ENCODE measurements around the gene LDLRAD3.
A peak's percentile ranks its signal among the peaks of the same experiment; 100 is the strongest.

Gene LDLRAD3

DNA sequence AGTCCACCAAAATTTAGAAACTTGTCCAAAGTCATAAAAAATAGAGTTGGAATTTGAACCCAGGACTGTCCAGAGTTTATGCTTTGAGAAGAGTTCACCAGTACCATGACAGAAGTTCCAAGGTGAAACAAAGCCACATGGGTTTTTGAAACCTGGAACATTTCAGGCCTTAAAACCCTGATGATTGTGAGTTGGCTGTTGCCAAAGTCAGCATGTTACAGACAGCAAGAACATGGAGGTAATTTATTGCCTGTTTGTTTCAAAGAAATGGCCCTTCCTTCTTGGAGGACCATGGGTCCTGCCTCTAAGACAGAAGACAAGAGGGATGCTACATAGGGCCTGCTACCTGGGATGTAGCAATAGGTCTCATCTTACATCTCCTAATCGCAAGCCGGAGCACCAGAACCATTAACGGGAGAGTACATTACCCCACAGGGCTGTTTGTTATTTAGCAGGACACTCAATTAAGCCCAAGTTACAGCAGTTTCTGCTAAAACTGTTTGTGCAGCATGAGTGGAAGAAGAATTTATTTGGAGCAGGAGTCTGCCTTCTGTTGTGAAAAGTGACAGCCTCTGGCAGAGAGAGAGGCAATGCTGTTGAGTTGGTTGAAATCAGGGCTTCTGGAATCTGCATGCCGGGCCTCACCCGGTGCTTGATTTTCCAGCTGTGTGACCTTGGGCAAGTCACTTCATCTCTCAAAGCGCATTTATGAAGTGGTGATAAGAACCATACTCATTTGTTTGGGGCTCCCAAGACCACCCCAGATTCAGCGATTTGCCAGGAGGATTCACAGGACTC lies 136.2 kb downstream of the LDLRAD3 start:
- DNase-seq (ENCODE audit: low read depth), result no peak
- TF ChIP-seq, protein P1, sequence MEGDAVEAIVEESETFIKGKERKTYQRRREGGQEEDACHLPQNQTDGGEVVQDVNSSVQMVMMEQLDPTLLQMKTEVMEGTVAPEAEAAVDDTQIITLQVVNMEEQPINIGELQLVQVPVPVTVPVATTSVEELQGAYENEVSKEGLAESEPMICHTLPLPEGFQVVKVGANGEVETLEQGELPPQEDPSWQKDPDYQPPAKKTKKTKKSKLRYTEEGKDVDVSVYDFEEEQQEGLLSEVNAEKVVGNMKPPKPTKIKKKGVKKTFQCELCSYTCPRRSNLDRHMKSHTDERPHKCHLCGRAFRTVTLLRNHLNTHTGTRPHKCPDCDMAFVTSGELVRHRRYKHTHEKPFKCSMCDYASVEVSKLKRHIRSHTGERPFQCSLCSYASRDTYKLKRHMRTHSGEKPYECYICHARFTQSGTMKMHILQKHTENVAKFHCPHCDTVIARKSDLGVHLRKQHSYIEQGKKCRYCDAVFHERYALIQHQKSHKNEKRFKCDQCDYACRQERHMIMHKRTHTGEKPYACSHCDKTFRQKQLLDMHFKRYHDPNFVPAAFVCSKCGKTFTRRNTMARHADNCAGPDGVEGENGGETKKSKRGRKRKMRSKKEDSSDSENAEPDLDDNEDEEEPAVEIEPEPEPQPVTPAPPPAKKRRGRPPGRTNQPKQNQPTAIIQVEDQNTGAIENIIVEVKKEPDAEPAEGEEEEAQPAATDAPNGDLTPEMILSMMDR (conservative IDR thresholded peaks at IDR 0.05; ENCODE audit: low read length), result no peak
- no peak overlapping the region for H3K4me3 ChIP-seq (ENCODE audit: low read length)

DNA sequence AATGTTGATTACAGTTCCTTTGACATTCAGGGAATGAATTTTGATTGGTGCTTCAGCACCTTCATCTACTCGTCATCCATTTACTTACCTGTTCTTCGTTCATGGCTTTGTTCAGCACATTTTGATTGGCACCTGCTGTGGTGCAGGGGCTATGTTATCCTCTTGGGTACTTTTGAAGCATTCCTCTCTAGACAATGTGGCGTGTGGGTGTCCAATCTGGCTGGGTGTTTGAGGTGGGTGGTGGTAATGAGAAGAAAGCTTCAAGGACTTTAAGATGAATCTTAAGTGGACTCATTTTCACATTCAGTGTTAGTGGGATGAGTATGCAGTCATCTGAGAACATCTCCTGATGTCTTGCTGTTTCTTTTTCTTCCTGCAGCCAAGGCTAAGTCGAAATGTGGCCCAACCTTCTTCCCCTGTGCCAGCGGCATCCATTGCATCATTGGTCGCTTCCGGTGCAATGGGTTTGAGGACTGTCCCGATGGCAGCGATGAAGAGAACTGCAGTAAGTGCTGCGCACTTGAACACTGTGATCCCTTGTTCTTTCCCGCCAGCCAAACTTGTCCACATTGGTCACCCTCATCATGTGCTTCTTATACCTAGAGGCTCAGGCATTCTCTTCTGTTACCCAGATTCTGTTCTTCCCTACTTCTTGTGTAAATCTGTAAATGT lies 137.5 kb downstream of the LDLRAD3 start:
- no peak for DNase-seq (ENCODE audit: low read depth)
- no peak overlapping the region for H3K4me3 ChIP-seq (ENCODE audit: low read length)
- TF ChIP-seq, protein P1 (conservative IDR thresholded peaks at IDR 0.05; ENCODE audit: low read length), result no peak

DNA sequence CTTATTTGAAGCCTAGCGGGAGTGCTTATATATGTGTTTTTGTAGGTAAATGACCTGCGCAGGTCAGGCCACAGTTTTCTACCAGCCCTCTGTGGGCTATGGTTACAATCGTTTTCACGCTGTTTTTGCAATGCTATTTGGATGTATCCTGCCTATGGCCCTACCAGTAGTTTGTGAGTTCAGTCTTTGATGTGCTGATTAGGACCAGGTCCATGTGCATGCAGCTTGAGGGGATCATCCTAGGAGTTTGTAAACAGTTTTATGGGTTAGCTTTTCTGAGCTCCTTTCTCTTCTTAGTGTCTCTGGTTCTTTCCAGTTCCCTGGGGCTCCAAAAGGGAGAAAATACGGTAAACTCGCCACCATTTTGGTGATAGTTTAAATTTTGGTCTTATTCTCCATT lies 142.5 kb downstream of the LDLRAD3 start:
- H3K4me3 ChIP-seq (ENCODE audit: low read length), result no peak overlapping the region
- no peak for DNase-seq (ENCODE audit: low read depth)
- TF ChIP-seq, protein P1 (conservative IDR thresholded peaks at IDR 0.05; ENCODE audit: low read length), result no peak

DNA sequence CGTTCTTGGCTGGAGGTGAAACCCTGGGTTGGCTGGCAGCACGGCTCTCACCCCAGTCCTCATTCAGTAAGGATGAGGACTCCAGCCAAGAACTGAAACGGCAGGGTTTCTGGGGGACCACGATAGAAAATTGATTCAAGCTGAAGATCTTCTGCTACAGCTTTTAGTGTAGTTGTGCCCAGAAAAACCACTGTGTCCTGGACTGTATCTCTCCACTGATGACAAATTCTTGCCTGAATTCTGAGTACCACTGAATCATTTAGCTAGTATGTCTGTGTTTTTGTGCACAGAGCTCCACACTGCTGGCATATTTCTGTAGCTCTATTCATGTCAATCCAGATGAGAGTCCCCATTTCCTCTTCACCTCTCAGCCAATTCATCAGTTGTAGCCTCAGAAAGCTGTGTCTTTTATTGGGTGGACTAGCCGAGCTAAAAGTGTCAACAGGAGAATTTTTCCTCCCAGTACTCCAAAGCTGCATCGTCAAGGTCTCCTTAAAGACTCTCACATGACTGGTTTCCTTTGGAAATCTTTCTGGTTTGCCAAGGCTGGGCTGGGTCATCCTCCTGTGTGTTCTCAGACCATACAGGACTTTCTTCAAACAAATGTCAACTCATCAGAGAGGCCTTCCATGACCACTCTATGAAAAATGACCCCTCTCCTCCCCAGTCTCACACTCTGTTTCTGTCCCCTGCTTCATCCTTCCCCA lies 144.6 kb downstream of the LDLRAD3 start:
- TF ChIP-seq, protein P1 (conservative IDR thresholded peaks at IDR 0.05; ENCODE audit: low read length), result no peak
- H3K4me3 ChIP-seq (ENCODE audit: low read length), result peak overlapping the region; percentile 17; the same call in 1 of the 2 replicates
- DNase-seq (ENCODE audit: low read depth), result peak; percentile 59

DNA sequence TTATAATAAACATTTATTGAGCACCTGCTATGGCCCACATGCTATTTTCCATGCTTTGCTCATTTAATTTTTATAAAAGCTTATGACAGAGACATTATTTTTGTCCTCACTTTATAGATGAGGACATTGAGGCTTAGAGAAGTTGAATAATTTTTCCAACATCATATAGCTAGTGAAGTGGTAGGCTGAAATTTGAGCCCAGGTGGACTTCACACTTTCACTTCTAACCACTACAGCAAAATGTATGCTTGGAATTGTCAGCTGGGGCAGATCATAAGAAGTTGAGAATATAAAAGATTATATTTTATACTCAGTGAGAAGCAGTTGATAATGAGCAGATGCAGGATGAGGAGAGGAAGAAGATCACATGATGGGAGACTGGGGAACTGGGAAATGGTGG lies 146.1 kb downstream of the LDLRAD3 start:
- DNase-seq (ENCODE audit: low read depth), result no peak
- no peak overlapping the region for H3K4me3 ChIP-seq (ENCODE audit: low read length)
- TF ChIP-seq, protein P1 (conservative IDR thresholded peaks at IDR 0.05; ENCODE audit: low read length), result no peak

- TF ChIP-seq, protein P1 (conservative IDR thresholded peaks at IDR 0.05; ENCODE audit: low read length), result no peak
- DNase-seq (ENCODE audit: low read depth), result no peak
These were observed 146.7 kb downstream of the LDLRAD3 start for GRCh38 chr11:36090356-36091109.

More at GRCh38 chr11:36090356-36091109, 146.7 kb downstream of the LDLRAD3 start:
- no peak overlapping the region for H3K4me3 ChIP-seq (ENCODE audit: low read length)
